ENCODE measurements around the gene AKAP13. TPM values are rescaled to one million over a fixed set of nuclear protein-coding genes. Genes with fewer than 3 reads are reported as not detected.

The AKAP13 gene
- total RNA-seq, 1 donor from 2014 or later, result 152 TPM

DNA sequence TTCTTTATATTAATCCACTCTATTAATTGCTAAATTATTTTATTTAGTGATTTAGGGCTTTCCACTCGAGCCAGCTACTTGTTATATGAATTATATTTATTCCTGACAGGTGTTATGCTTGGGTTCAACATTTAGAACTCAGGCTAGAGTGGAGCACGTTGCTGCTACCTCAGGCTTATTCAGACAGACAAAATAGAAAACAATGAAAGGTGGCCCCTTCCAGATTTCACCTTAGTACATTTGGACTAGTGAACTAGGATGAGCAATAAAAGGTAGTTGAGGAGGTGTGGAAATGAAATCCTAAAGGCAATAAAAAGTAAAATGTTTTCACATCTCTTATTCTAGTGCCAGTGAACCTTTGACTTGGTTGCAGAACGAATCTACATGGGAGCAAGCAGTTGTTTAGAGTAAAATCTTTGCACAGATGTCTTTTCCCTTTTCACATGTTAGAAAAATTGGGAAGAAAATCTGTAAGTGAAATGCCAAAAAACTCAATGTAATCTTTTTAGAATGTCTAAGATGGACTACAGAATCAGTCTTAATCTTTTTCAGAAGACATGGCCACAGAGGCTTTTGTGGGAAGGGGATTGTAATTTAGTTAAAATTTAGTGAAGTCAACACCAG lies 63.8 kb downstream of the AKAP13 start:
- DNase-seq (ENCODE audit: low read depth), result no peak

DNA sequence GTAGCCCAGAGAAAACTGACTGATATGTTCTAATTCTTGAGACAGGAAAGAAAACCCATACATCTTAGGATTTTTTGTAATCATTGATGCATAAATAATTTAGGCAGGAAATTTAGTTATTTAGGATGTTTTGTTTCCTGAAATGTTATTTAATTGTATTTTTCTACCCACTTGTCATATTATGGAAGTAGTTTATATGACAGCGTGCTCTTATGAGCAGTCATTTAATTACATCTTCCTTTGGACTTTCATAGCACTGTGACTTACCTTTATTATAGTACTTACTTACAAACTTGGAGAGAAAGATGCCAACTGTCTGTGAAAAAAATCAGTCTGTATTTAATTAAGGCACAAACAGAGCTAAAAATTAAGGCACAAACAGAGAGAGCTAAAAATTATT lies 65.0 kb downstream of the AKAP13 start:
- DNase-seq (ENCODE audit: low read depth), result no peak

DNA sequence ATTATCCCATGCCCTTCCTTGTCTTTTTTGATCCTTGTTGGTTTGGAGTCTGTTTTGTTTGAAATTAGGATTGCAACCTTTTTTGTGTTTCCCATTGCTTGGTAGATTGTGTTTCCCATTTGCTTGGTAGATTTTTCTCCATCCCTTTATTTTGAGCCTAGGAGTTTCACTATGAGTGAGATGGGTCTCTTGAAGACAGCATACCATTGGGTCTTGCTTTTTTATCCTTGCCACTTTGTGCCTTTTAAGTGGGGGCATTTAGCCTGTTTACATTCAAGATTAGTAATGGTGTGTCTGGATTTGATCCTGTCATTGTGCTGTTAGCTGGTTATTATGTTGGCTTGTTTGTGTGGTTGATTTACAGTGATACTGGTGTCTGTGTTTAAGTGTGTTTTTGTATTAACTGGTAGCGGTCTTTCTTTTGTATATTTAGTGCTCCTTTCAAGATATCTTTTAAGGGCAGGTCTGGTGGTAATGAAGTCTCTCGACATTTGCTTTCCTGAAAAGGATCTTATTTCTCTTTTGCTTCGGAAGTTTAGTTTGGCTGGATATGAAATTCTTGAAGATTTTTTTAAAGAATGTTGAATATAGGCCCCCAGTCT lies 70.8 kb downstream of the AKAP13 start:
- DNase-seq (ENCODE audit: low read depth), result no peak

DNA sequence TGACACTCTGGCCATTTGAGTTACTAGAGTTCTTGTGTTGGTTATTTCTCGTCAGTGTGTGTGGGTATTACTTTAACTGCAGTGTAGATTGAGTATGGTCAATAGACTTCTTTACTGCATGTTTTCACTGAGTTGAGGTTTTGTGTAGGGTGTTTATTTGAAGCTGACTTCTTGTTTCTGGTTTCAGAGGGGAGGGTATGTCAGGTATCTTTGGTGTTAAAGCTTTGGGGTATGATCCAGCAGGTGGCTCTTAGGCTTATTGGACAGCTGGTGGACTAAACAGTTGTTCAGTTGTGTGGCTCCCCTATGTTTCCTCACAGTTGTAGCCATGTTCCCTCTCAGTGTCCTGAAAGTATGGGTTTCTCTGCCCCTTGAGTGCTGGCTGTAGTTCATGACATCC lies 72.0 kb downstream of the AKAP13 start:
- no peak for DNase-seq (ENCODE audit: low read depth)

DNA sequence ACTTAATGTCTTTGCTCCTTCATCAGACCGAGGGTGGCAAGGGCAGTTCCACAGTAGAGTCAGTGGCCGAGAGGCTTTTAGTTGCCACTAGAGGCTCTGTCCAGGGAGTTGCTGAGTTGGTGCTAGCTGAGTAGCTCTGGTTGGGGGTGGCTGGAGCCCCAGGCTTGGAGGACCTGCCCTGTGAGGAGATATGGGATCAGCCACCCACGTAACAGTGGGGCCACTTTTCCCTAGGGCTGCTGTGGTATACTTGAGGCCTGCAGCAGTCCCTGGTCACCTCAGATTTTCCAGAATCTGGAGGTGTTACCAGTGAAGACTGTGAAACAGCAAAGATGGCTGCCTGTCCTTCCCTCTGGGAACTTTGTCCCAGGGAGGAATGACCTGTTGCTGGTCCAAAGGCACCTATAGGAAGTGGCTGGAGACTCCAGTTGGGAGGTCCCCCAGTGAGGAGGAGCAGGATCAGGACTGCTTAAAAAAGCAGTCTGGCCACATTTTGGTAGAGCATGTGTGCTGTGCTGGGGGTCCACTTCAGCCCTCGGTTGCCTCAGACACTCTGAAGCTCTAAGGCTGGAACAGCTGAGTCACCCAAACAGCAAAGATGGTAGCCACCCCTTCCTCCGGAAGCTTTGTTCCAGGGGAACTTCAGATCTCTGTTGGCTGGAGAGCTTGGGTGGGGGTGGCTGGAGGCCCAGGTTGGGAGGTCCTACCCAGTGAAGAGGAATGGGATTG lies 72.9 kb downstream of the AKAP13 start:
- no peak for DNase-seq (ENCODE audit: low read depth)

DNA sequence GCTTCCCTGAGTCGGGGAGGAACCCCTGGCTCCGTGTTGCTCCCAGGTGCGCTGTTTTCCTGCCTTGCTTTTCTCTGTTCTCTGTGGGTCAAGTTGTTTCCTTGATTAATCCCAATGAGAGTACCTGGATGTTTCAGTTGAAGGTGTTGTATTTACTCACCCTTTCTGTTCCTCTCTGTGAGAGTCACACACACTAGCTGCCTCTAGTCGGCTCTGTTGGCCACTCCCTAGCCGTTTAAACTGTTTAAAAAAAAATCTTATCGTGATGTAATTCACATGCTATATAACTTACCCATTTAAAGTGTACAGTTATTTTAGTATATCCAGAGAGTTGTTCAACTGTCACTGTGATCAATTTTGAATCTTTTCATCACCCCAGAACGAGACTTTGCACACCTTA lies 74.0 kb downstream of the AKAP13 start:
- no peak for DNase-seq (ENCODE audit: low read depth)

DNA sequence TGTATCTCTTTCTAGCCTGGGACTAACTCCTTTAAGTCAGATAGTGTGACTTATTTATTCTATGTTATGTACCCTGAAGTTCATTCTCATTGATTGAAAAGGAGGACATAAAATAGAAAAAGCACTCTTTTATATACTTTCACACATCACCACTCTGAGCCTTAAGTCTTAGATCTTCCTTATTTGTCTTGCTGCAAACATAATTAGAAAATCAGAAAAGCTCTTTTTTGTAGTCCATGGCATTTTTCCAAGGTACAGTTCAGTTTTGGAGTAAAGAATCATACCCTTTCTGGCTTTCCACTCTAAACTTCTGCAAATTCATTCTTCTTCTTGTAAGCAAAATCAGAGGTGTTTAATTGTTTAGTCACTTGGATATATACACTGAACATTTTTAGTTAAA lies 75.5 kb downstream of the AKAP13 start:
- no peak for DNase-seq (ENCODE audit: low read depth)

DNA sequence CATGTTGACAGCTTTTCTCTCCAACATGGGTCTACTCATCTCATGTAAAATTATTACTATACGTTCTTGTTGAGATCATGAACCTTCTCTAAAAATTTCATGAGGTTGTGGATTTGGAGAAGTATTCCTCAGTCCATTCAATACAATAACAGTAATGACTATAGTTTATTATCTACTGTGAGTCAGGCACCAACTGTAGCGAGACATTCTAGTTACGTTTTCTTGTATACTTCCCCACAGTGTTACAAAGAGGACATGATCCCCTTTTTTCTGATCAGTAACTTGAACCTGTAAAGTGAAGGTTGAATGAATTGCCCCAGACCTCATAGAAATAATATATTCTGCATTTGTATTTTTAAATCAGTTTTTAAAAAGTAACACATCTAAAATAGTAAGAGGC lies 76.4 kb downstream of the AKAP13 start:
- no peak for DNase-seq (ENCODE audit: low read depth)

DNA sequence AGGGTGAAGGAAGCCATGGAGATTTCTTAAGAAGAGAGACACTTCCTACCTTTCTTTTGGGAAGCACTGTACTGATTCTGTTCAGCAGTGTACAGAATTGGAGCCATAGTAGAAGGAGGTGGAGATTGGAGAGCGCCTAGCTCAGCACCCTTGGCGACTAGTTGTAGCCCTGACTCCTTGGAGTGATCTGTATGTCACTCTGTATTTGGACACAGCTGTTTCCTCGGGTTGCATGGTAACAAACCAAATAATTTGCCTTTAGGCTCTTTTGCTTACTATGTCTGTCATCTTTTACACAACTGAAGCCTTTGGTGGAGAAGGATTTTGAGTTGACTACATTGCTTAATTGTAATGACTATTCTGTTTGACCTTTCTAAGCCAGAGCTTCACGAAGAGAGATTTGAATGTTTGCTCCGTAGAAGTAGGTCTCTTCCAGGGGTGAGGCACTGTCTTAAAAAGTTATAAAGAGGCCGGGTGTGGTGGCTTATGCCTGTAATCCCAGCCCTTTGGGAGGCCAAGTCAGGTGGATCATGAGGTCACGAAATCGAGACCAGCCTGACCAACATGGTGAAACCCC lies 77.1 kb downstream of the AKAP13 start:
- peak; percentile 45 for DNase-seq (ENCODE audit: low read depth)

DNA sequence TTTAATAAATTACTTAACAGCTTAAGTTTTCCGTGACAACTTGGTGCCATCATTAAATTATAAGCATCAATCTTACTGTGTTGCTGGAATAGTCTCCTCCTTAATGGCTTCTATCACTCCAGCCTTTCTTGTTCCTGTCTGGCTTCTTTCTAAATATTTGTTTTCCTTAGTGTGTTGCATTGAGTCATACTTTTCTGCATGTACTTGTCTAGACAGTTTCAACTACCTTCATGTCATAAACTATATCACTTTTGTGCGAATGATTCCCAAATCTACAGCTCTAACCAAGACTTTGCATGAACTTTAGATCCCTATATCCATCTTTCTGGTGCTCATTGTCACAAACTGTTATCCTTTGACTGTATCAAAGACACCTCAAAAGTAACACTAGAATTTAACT lies 78.4 kb downstream of the AKAP13 start:
- peak; percentile 49 for DNase-seq (ENCODE audit: low read depth)

DNA sequence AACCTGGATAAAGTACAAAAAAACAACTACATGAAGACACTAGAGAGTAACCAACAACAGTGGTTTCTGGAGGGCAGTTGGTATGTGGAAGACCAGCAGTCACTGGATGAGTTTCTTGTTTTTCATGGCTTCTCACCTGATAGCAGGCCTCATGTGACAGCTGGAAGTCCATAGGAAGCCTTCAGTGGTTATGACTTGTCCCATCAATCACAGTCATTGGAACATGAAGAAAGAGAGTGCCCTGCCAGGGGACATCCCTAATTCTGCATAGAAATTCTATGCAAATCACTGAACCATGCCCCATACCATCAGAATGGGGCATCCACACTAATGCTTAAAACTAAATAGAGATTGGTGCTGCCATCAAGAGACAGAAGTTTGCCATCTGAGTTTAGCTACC lies 81.6 kb downstream of the AKAP13 start:
- no peak for DNase-seq (ENCODE audit: low read depth)

DNA sequence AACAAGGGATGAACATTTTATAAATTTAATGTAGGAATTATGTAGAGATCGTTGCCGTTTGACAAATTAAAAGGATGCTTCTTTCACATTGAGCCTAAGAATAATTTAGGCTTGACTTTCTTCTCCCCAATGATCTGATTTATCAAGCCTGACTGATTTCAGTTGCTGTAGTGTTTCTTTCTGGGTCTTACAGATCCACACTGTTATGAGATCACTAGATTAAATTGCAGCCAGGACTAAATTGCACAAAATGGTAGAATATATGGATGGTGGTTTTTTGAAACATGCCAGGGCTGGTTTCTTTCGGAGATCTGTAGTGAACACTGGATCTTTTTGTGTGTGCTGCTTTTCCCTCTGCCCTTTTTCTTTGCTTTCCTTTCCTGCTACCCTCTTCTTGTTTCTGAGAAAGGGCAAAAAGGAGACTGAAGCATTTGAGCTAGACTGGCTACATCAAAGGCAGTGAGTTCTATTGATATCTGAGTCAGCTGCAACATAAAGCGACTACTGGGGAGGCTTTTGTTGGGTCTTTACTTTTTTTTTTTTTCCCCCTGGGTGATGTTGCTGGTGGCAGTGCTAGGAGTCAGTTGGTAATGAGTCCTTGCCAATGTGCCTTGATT lies 83.0 kb downstream of the AKAP13 start:
- DNase-seq (ENCODE audit: low read depth), result no peak

DNA sequence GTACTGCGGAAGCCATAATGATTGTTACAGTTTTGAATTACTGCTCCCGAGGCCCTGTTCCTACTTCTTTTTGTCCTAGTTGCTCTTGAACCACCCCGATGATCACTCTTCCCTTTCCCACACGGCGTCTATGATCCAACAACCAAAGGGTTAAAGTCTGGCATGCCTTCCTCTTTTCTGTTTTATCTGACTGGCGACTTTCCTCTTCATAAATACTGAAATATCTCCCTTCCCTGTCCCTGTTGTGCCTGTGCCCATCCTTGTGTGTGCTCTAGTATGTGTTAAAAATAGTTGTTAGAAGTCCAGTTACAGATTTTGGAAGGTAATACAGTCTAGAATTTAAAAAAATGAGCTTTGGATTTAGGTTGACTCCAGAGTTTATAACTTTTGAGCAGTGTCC lies 83.6 kb downstream of the AKAP13 start:
- DNase-seq (ENCODE audit: low read depth), result no peak

DNA sequence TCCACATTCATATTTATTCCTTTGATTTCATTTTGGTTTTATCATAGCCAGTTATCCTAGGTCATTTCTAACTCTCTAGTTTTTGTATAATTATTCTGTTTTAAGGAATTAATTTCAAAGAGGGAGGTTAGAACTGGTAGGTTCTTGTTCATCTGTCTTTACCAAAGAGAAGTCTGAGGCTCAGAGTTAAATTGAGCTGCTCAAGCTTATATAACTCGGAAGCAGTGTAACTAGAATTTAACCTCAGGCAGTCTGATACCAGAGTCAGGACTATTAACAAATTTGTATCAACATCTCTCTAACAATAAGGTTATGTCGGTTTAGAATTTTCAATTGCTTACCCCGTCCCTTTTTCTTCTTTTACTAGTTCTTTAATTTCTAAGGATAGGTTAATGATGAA lies 84.1 kb downstream of the AKAP13 start:
- no peak for DNase-seq (ENCODE audit: low read depth)

DNA sequence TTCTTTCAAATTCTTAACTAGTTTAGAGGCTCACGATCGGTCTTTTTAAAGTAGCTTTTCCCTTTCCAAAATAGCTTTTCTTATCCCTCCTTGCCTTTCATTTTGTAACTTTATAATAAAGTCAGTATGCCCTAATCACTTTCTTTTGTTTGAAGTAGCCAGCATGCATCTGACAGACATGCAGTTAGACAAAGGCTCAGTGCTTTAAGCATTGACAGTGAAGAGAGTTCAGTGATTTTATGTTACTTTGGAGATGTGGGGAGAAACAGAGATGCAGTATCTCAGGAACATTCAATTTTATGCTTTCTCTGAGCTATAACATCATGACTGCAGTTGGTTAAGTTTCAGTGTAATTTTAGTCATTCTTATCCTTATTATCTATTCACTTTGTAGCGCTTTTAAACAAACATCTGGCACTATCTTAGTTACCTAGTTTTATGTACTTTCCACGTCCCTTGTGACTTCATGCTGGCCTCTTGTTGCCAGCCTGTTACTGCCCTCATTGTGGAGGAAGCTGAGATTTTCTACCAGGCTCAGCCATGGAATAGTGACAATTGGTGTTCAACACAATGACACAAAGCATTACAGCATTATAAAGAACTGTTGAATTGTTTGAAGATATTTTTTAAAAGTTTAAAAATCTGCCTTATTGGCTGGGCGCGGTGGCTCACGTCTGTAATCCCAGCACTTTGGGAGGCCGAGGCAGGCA lies 90.3 kb downstream of the AKAP13 start:
- DNase-seq (ENCODE audit: low read depth), result no peak

DNA sequence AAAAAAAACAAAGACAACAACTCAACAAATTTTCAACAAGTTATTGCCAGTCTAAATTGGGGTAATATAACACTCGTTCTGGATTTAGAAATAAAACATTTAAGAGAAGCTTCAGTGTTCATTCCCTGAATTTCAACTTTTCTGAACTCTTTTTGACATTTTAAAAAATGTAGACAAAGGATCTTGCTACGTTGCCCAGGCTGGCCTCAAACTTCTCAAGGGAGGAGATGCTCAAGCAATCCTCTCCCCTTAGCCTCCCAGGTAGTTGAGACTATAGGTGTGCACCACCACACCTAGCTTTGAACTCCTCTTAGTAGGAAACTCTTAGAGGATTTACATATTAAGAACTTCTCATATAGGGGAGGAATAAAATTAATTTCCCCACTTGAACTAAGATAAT lies 91.9 kb downstream of the AKAP13 start:
- no peak for DNase-seq (ENCODE audit: low read depth)

DNA sequence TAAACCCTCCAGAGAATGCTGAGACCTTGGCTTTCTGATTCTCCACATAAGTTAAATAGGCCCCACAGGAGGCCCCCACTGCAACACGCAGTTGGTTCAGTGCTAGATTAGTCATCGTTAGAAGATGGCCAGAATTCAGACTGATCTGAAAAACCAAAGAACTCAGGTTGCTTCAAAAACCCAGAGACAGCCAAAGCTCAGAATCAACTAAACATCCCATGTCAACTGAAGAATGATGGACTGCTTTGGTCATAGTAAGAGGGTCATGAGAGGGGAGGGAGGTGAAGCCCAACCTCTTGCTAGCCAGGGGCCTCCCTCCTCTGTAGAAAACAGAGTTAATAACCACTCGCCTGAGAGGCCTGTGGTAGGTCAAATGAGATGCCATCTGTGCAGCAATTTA lies 93.1 kb downstream of the AKAP13 start:
- peak; percentile 59 for DNase-seq (ENCODE audit: low read depth)

DNA sequence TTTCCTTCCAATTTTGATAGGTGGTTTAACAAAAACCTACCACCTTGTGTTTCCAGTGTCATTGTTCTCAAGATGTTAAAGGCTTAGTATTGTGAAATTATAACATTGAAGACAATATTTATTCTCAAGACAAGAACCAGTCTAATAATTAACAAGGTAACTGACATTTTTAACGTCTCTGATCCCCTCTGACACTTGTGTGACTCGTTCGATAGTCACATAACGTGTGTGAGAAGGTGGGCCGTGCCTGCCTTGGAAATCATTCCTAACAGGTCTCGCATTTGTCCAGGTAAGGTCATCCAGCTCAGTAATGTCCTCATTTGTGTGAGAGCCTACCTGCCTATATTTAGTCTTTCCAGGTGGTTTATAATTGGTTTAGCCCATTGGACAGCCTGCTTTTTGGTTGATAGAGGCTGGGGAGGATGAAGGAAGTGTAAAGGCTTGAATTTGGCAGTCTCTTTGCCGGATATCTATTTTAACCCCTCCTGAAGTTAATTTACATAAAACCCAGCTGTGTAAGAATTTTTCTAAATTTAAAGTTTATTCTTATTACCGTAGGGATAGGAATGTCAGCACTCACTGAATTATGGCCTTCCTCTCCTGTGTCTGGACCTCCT lies 94.4 kb downstream of the AKAP13 start:
- DNase-seq (ENCODE audit: low read depth), result peak; percentile 70

DNA sequence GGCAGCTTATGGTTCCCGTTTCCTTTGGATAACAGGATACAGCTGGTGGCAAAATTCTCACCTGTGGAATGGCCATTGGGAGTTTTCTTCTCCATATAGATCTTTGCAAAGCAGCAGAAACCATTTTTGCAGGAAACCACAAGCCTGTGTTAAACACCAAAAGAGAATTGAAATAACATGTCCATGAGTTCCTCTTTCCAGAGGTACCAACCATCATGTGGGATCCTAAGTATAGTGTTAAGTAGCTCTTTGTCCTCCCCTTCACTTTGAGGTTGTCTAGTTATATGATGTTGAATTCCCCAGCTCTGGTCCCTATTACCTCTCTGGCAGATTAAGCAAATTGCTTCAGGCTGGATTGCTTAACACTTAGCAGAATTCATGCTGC lies 94.9 kb downstream of the AKAP13 start:
- peak; percentile 60 for DNase-seq (ENCODE audit: low read depth)

DNA sequence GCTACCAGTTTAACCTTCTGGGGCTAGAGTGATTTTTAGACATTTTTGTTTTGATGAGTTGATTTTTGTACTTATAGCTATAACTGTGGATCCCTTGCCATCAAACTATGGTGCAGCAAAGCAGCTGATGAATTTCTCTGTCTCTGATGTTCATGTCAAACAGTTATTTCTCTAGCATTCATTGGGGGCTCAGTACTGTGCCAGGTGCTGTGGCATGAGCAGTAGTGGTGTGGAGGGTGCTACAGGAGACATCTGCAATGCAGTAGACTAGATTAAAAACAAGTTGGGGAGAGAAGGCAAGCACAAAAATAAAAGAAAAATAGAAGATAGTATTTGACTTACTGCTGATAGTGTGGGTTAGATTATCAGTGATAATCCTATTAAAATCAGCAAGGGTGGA lies 95.3 kb downstream of the AKAP13 start:
- DNase-seq (ENCODE audit: low read depth), result no peak

DNA sequence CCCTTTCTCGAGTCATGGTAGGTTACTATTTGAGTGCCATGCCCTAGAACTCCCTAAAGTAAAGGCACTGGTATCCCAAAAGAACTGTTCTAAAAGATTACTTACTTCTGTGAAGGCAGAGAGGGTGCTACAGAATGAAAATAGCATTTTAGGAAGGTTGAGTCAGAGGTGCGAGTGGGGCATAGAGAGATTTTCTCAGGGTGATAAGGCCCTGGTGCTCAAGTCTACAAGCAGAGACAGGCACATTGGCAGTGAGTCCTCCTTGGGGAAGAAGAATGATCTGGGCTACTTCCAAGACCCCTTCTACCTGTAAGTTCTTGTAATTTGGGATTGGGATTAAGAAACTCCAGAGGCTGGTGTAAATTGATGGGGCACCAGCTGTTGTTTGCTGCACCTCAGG lies 96.7 kb downstream of the AKAP13 start:
- no peak for DNase-seq (ENCODE audit: low read depth)

DNA sequence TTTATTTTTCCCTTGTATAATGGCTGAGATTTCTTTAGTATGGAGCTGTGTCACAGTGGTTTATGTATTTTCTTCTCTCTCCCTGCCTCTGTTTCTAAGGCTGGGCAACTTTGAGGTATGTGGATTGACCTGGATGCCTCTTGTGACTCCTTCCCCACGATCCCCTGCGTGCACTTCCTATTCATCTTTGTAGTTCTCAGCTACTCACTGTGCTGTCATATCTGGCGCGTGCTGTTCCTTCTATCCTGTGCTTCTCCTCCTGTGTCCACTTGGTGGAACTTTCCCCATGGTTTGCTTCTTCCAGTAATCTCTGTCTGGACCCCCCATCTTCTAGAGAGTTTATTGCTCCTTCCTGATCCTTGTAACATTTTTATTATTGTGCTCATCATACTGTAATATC lies 97.3 kb downstream of the AKAP13 start:
- DNase-seq (ENCODE audit: low read depth), result peak; percentile 95
